CD4-positive, alpha-beta T cell treated with Interferon gamma for 1 hour (primary cell): Measurements from ENCODE around the gene CRTC1.
"Not testable (repeated sequence)": the region's sequence is repeated elsewhere in the genome, so short reads cannot be mapped to it uniquely, and the experiment has no call there.

Experiments
- DNase-seq: peaks from one replicate; pipeline ENCODE4 v3.0.0-alpha.2; 2020

CRTC1 gene

DNA sequence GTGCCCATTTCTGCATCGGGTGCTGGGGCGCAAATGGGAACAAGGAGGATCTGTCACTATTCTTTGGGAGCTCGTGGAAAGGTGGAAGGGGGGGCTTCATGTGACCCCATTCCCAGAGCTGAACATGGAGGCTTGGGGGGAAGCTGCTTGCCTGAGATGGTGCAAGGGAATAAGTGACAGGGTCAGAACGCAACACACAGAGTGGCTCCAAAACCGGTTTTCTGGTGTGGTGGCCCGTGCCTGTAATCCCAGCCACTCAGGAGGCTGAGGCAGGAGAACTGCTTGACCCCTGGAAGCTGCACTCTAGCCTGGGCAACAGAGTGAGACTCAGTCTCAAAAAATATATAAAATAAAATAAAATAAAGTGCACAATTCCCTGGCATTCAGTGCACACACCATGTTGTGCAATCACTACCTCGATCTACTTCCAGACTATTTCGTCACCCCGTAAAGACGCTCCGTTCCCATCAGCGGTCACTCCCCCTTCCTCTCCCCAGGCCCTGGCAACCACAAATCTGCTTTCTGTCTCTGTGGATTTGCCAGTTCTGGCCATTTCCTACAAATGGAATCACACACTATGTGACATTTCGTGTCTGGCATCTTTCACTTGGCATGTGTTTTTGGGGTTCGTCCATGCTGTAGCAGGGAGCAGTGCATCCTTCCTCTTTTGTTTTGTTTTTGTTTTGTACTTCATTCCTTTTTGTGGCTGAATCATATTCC is 125.8 kb downstream of the CRTC1 start:
- DNase-seq: no peak

GRCh38 chr19:18811638-18812037 is 128.2 kb downstream of the CRTC1 start:
- not testable (repeated sequence) for DNase-seq

DNA sequence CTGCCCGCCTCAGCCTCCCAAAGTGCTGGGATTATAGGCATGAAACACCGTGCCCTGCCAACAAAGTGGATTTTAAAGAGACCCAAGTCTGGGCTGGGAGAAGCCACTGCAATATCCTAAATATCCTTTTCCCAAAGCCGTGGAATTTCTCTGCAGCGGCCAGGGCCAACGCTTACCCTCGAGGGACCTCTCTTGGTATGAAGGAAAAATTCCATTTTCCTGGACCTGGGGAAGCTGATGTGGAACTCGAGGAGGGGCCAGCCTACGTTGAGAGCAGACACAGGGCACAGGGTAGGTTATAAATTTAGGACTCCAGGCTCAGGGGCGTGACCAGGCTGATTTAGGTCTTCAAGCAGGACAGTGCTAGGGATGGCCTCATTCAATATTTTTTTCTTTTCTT is 130.6 kb downstream of the CRTC1 start:
- DNase-seq: no peak

DNA sequence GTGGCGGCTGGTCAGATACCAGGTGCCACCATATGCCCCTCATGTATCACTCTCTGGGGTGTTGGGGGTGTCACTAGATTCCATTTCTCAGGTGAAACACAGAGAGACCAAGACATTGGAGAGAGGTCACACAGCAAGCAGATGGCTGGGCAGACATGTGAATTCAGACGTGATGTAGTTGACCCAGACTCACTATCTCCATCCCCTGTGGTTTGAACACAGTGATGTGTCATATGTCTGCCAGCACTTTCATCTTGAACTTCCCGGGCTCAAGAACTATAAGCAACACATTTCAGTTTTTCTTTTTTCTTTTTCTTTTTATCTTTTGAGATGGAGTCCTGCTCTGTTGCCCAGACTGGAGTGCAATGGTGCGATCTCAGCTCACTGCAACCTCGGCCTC is 132.2 kb downstream of the CRTC1 start:
- DNase-seq: no peak

- DNase-seq: not testable (repeated sequence)
These were observed 133.2 kb downstream of the CRTC1 start for GRCh38 chr19:18816645-18817044.

- no peak for DNase-seq
These were observed 134.1 kb downstream of the CRTC1 start for GRCh38 chr19:18817574-18817973.

GRCh38 chr19:18828786-18829185 is 145.3 kb downstream of the CRTC1 start:
- DNase-seq: no peak

DNA sequence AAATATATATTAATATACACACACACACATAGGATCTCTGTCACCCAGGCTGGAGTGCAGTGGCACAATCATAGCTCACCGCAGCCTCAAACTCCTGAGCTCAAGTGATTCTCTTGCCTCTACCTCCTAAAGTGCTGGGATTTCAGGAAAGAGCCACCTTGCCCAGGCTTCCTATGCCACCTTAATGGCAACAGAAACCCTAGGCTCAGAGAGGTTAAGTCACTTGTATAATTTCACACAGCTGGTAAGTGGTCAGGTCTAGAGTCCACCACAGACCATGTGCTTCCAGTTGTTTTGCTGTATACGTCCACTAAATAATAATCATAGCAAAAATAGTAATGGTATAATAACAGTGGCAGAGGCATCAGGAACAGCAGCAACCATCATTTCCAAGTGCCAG is 147.0 kb downstream of the CRTC1 start:
- DNase-seq: no peak

DNA sequence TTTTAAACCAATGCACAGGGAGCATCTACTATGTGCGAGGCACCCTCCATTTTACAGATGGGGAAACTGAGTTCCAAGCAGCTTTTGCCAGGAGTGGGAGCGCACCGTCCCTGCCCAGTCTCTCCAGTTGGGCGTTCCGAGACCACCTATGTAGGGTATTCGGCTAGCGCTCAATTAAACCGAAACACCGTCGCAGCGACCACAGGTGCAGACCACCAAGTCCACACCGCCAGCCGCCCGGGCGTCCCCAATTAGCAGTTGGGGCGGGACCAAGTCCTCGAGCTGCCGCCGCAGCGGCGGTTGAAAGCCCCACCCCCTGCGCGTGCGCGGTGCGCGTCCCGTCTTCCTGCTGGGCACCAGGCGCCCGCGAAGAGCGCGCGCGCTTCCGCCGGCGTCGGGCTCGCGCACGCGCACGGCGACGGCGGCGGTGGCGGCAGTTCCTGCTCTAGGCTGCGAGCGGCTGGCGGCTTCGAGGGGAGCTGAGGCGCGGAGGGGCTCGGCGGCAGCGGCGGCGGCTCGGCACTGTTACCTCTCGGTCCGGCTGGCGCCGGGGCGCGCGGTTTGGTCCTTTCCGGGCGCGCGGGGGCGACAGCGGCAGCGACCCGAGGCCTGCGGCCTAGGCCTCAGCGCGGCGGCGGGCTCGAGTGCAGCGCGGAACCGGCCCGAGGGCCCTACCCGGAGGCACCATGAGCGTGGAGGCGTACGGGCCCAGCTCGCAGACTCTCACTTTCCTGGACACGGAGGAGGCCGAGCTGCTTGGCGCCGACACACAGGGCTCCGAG is 148.2 kb downstream of the CRTC1 start, which contains the start of gene UPF1:
UPF1 (plus strand) TSS at position 436 of the 782 bp plus-strand sequence; CDS start at position 687, 251 bp downstream.
- DNase-seq: peak; percentile 96
